Left ventricle myocardium inferior (tissue), 1 donor: ENCODE data around the gene CDT1. TPM values are rescaled to one million over a fixed set of nuclear protein-coding genes. Genes with fewer than 3 reads are reported as not detected.

Experiments
- DNase-seq: peaks from one replicate; pipeline ENCODE4 v3.0.0-alpha.2; 2020
- H3K27ac ChIP-seq: fragments of 200-600 bp; replicated peaks from 2 replicates; pipeline ENCODE4 v1.8.0; 2021
- H3K27me3 ChIP-seq: fragments of 200-600 bp; 2 replicates; pipeline ENCODE4 v1.8.0; 2021; ENCODE audit warnings: low read depth
- H3K36me3 ChIP-seq: fragments of 200-600 bp; 2 replicates; pipeline ENCODE4 v1.8.0; 2021
- H3K4me1 ChIP-seq: fragments of 200-600 bp; 2 replicates; pipeline ENCODE4 v1.8.0; 2021
- H3K4me3 ChIP-seq: fragments of 200-600 bp; 2 replicates; pipeline ENCODE4 v1.8.0; 2021; ENCODE audit warnings: mild to moderate bottlenecking, moderate library complexity
- H3K9me3 ChIP-seq: fragments of 200-600 bp; replicated peaks from 2 replicates; pipeline ENCODE4 v1.8.0; 2021
- intact Hi-C: fragments of 100-400 bp; cut with micrococcal nuclease; formaldehyde crosslinking; loops from one replicate; pipeline ENCODE4 v1.11.0; 2022
- total RNA-seq: library from RNA; stranded (reverse); fragmentation: NEBNext Ultra II Directional; extraction: Animal tissue kit (Norgen Biotek cat#: 25700); gene quantifications from one replicate; pipeline ENCODE4 v1.2.1, GENCODE V29; 2021
- TF ChIP-seq, protein P1 (sequence below): fragments of 200-600 bp; IDR thresholded peaks from 2 replicates; pipeline ENCODE4 v1.8.0; 2021; ENCODE audit warnings: antibody characterized with exemption, mild to moderate bottlenecking, borderline replicate concordance
- donor health status: DM: no; HTN: yes; CAD: no; lungs with severe emphysema.

Gene CDT1
- total RNA-seq, 1 donor from 2014 or later: 0.63 TPM

DNA sequence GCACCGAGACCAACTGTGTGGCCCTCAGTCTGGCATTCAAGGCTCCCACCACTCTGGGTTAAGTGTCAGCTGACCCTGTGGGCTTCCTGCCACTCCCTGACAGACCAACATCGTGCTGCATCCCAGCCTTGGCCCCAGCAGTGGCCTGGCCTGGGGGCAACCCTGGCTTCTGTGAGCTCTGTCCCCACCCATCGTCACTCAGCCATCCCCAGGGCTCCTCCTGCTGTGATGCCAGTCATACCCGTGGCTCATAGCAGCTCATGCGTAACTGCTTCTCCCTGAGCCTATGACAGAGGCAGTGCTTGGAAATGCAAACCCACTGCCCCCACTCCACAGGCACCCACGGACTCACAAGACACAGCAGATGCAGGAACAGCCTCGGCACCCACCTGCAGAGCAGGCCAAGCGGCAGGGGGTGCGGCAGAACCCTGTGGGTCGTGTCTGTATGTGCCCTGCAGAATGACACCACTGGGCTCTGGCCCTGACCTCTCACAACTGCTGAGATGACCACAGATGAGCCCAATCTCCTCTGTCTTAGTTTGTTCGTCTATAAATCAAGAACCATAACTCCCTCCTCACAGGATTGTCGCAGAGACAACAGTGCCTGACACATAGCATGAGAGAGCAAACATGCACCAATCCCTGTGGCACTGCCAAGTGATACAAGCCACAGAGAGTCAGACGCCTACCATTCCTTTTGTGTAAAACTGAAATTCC lies 45.2 kb upstream of the CDT1 start:
- Histone ChIP-seq H3K27ac (no peak overlapping the region), H3K4me1 (peaks cover 31% of the 10 kb centered on the region), H3K36me3 (no peaks in the 10 kb centered on the region), H3K4me3 (no peak overlapping the region), H3K9me3 (peaks cover 13% of the 10 kb centered on the region), H3K27me3 (no peaks in the 10 kb centered on the region)
- DNase-seq: no peak
- TF ChIP-seq, protein P1, sequence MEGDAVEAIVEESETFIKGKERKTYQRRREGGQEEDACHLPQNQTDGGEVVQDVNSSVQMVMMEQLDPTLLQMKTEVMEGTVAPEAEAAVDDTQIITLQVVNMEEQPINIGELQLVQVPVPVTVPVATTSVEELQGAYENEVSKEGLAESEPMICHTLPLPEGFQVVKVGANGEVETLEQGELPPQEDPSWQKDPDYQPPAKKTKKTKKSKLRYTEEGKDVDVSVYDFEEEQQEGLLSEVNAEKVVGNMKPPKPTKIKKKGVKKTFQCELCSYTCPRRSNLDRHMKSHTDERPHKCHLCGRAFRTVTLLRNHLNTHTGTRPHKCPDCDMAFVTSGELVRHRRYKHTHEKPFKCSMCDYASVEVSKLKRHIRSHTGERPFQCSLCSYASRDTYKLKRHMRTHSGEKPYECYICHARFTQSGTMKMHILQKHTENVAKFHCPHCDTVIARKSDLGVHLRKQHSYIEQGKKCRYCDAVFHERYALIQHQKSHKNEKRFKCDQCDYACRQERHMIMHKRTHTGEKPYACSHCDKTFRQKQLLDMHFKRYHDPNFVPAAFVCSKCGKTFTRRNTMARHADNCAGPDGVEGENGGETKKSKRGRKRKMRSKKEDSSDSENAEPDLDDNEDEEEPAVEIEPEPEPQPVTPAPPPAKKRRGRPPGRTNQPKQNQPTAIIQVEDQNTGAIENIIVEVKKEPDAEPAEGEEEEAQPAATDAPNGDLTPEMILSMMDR: no peak
- intact Hi-C loops: no loop called here

- no peaks in the 10 kb centered on the region for H3K27me3 ChIP-seq
- peaks cover 35% of the 10 kb centered on the region for H3K4me1 ChIP-seq
- peaks cover 13% of the 10 kb centered on the region for H3K9me3 ChIP-seq
- no peaks in the 10 kb centered on the region for H3K36me3 ChIP-seq
- no peak overlapping the region for H3K4me3 ChIP-seq
- DNase-seq: no peak
- TF ChIP-seq, protein P1: no peak
- no peak overlapping the region for H3K27ac ChIP-seq
- intact Hi-C loops: no loop called here
Observed at GRCh38 chr16:88758944-88759244, 44.7 kb upstream of the CDT1 start.

DNA sequence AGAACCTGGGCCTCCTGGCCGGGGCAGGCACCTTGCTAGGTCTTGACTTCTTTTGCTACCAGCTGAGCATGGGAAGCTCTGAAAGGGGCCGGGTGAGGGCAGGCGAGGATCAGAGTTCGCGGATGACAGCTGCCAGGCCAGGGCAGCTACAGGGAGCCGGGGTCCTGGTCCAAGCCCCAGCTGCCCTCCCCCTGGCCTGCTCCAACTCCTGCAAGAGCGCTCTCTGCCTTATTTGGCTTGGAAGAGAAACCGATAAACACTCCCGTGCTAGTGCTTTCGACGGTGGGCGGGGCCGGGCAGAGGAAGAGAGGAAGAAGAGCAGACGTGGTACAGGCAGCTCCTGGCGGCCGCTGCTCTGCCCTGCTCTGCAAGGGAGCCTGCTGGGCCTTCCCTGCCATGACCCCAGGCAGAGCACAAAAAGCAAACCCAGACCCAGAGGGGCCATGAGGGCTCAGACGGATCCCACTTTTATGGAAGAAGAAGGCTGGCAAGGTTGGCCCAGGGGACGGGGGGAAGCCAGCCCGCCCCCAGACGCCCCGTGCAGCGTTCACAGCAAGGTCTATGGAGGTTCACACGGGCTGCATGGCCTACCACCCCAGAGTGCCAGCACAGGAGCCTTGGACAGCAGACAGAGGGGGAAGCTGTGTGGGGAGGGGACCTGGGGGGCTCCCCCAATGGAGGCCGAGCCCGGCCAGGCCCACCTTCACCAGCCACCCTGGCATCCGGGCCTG lies 44.2 kb upstream of the CDT1 start:
- Histone ChIP-seq H3K4me3 (no peak overlapping the region), H3K27me3 (no peaks in the 10 kb centered on the region), H3K9me3 (peaks cover 13% of the 10 kb centered on the region), H3K36me3 (no peaks in the 10 kb centered on the region), H3K4me1 (peaks cover 35% of the 10 kb centered on the region), H3K27ac (no peak overlapping the region)
- TF ChIP-seq, protein P1: no peak
- no peak for DNase-seq
- intact Hi-C loops: no loop called here

DNA sequence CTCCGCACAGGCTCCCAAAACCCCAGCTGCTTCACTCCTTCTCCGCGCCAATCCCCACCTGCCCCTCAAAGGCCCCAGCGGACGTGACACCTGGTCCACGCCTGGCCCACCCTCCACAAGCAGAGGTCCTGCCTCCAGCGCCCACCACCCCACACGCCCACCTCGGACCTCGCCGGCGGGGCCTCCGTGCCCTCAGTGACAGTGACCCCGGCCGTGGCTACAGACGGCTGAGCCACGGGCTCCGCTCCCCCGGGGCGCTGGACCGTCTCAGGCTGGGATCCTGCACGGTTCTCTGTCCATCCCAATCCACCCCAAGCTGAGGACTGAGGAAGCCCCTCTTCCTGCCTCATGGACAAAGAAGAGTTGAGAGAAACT lies 43.6 kb upstream of the CDT1 start:
- no peak for DNase-seq
- intact Hi-C loops: no loop called here
- Histone ChIP-seq H3K36me3 (no peaks in the 10 kb centered on the region), H3K27ac (no peak overlapping the region), H3K4me1 (peaks cover 35% of the 10 kb centered on the region), H3K9me3 (peaks cover 13% of the 10 kb centered on the region), H3K4me3 (no peak overlapping the region), H3K27me3 (no peaks in the 10 kb centered on the region)
- TF ChIP-seq, protein P1: no peak

GRCh38 chr16:88760424-88761142 lies 43.0 kb upstream of the CDT1 start:
- TF ChIP-seq, protein P1: no peak
- DNase-seq: no peak
- H3K9me3 ChIP-seq: peaks cover 13% of the 10 kb centered on the region
- peaks cover 35% of the 10 kb centered on the region for H3K4me1 ChIP-seq
- no peaks in the 10 kb centered on the region for H3K27me3 ChIP-seq
- no peak overlapping the region for H3K27ac ChIP-seq
- no peaks in the 10 kb centered on the region for H3K36me3 ChIP-seq
- H3K4me3 ChIP-seq: no peak overlapping the region
- intact Hi-C loops: no loop called here
